Measurements from ENCODE around the gene STPG4. TPM values are rescaled to one million over a fixed set of nuclear protein-coding genes. Genes with fewer than 3 reads are reported as not detected.

Gene STPG4
- total and polyA plus RNA-seq, 2 of the 8 experiments (the other 6 are each of a cell fraction or from before 2014, with no cell fraction given) = 0.28 TPM; not detected in 1

DNA sequence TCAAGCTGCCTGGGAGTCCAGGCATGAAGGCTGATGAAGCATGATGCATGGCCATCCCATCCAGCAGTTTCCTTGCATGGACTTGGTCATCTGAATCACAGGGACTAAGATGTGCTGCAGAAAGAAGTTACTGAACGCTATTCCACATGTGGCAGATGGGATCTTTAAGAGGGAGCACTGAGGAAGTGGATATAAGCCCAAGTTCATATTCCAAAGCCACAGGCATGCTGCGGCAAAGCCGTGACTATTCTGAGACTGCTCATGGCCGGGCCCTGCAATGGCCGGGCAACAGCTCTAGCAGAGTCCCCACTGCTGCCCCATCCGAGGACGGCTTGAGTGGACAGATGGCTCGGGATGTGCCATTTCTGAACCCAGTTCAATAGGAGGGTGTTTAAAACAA lies 61.5 kb downstream of the STPG4 start:
- H3K9ac ChIP-seq (replicated peaks in 1 of 4; ENCODE audit: extremely low read depth in 1 of 4, low read depth in 3 of 4, low read length in 3 of 4) = no peak overlapping the region
- ChIA-PET CTCF (ENCODE audit: partially characterized antibody) (interaction anchor here (1.0 to 2.0 kb wide), 4 partner anchors 14 to 139 kb away, joined by 3 to 7 read pairs (median 4); no protein-coding TSS in a partner anchor), POLR2A (ENCODE audit: partially characterized antibody) (interaction anchor here (1.0 to 1.3 kb wide), 2 partner anchors 67 to 97 kb away, joined by 3 read pairs; no protein-coding TSS in a partner anchor)
- H2BK15ac ChIP-seq (ENCODE audit: low read length) = no peak overlapping the region
- H4K20me1 ChIP-seq (replicated peaks in 1 of 2; ENCODE audit: control insufficient read depth in 1 of 2, insufficient read depth in 2 of 2, low read length in 2 of 2) = peaks cover 0 to 2% of the 10 kb centered on the region in 2 experiments
- no peak overlapping the region for H3K4me2 ChIP-seq (ENCODE audit: insufficient read depth in 1 of 2, low read depth in 2 of 2, low read length in 2 of 2)
- H3K23me2 ChIP-seq (ENCODE audit: low read depth, low read length) = no peaks in the 10 kb centered on the region
- no peaks in the 10 kb centered on the region for H3K9me3 ChIP-seq (ENCODE audit: insufficient read depth in 2 of 2, low read depth in 1 of 2, low read length in 1 of 2)
- no peak overlapping the region for H2AFZ ChIP-seq (ENCODE audit: low read length)
- no peak for DNase-seq (ENCODE audit: low read depth in 1 of 2, low spot score in 2 of 2)
- H3K79me1 ChIP-seq (ENCODE audit: low read depth, low read length) = no peaks in the 10 kb centered on the region
- H3K56ac ChIP-seq (replicated peaks; ENCODE audit: insufficient read length, low read depth, low read length) = no peak overlapping the region
- no peak overlapping the region for H2BK20ac ChIP-seq (ENCODE audit: low read length)
- H4K8ac ChIP-seq (ENCODE audit: extremely low read depth, insufficient read depth, low read length) = no peak overlapping the region
- no peak overlapping the region for H3K23ac ChIP-seq (ENCODE audit: insufficient read length)
- H4K5ac ChIP-seq (ENCODE audit: insufficient read length, low read depth, low read length) = no peak overlapping the region
- H3K4me1 ChIP-seq (replicated peaks in 1 of 4; ENCODE audit: control insufficient read depth in 3 of 4, insufficient read depth in 4 of 4, low read length in 3 of 4) = peaks cover 0 to 1% (median 0%) of the 10 kb centered on the region in 4 experiments; a peak in 2 of 7 replicates
- H3K27ac ChIP-seq (ENCODE audit: low read depth, low read length) = no peak overlapping the region
- H3K18ac ChIP-seq (ENCODE audit: extremely low read depth, low read length) = no peak overlapping the region
- no peak overlapping the region for H3K4me3 ChIP-seq (ENCODE audit: extremely low read depth in 1 of 4, insufficient read depth in 2 of 4, low read depth in 3 of 4, low read length in 4 of 4)
- no peak overlapping the region for H3K4ac ChIP-seq (replicated peaks; ENCODE audit: insufficient read length, low read depth, low read length)
- H3K36me3 ChIP-seq (ENCODE audit: control insufficient read depth in 2 of 4, insufficient read depth in 4 of 4, low read length in 3 of 4) = no peaks in the 10 kb centered on the region
- H2BK12ac ChIP-seq (ENCODE audit: low read depth, low read length) = no peak overlapping the region
- H3K79me2 ChIP-seq (ENCODE audit: control insufficient read depth in 1 of 2, insufficient read depth in 2 of 2, low read length in 2 of 2) = no peaks in the 10 kb centered on the region
- H2AK5ac ChIP-seq (ENCODE audit: low read depth, low read length) = no peak overlapping the region
- no peaks in the 10 kb centered on the region; a peak in 2 of 7 replicates for H3K27me3 ChIP-seq (replicated peaks in 1 of 4; ENCODE audit: control insufficient read depth in 3 of 4, extremely low read depth in 1 of 4, insufficient read depth in 3 of 4, low read length in 3 of 4)
- no peak for FAIRE-seq
- H4K91ac ChIP-seq (replicated peaks; ENCODE audit: insufficient read length, low read length) = no peak overlapping the region
- TF ChIP-seq HDAC2 (IDR thresholded peaks at IDR 0.05; ENCODE audit: borderline replicate concordance in 1 of 2, low read depth in 2 of 2, low read length in 2 of 2) (no peak), TAF7 (optimal IDR thresholded peaks at IDR 0.05; ENCODE audit: borderline replicate concordance, low read depth, low read length) (no peak), POU5F1 (IDR thresholded peaks at IDR 0.05; ENCODE audit: low read depth, low read length) (no peak), KDM4A (IDR thresholded peaks at IDR 0.05; ENCODE audit: low read depth, low read length, severe bottlenecking) (no peak), GABPA (IDR thresholded peaks at IDR 0.05; ENCODE audit: borderline replicate concordance, insufficient read depth, low read length) (no peak), CBX8 (IDR thresholded peaks at IDR 0.05; ENCODE audit: borderline replicate concordance, low read depth, low read length) (no peak), SIRT6 (IDR thresholded peaks at IDR 0.05; ENCODE audit: low read length) (no peak), CREB1 (IDR thresholded peaks at IDR 0.05) (no peak), KDM5A (IDR thresholded peaks at IDR 0.05; ENCODE audit: low read length) (no peak)
- TF ChIP-seq, protein P1, sequence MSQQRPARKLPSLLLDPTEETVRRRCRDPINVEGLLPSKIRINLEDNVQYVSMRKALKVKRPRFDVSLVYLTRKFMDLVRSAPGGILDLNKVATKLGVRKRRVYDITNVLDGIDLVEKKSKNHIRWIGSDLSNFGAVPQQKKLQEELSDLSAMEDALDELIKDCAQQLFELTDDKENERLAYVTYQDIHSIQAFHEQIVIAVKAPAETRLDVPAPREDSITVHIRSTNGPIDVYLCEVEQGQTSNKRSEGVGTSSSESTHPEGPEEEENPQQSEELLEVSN (IDR thresholded peaks at IDR 0.05) = no peak
- H3K14ac ChIP-seq (ENCODE audit: insufficient read length) = no peak overlapping the region
- WGBS, 2 experiments (ENCODE audit: extremely low coverage in 1 of 2, insufficient coverage in 1 of 2, insufficient read length in 1 of 2, insufficient replicate concordance in 2 of 2, low coverage in 1 of 2, low lambda C conversion rate in 2 of 2, missing lambda C conversion rate in 1 of 2) = 81% methylated on average over 8 of the region's 8 CpGs; no CpG with 5 or more reads in 1 of the 2 experiments
- H2BK5ac ChIP-seq (ENCODE audit: low read depth, low read length) = no peak overlapping the region
- H2BK120ac ChIP-seq (replicated peaks; ENCODE audit: low read depth, low read length) = no peak overlapping the region

All from H1 (cell line).